ENCODE results near the gene NAALADL2. TPM values are rescaled to one million over a fixed set of nuclear protein-coding genes. Genes with fewer than 3 reads are reported as not detected.

Gene NAALADL2
- total RNA-seq, 4 donors from 2014 or later, result 0.36 to 9.2 (median 0.63) TPM

- Histone ChIP-seq H3K9me3 (no peaks in the 10 kb centered on the region), H3K27ac (no peak overlapping the region), H3K27me3 (no peaks in the 10 kb centered on the region), H3K36me3 (no peaks in the 10 kb centered on the region), H3K4me1 (peaks cover 0 to 2% of the 10 kb centered on the region in 2 donors), H3K4me3 (no peak overlapping the region)
- in situ Hi-C loops (cut with MboI; ENCODE audit: low sequenced_read_pairs in 4 of 4), result no loop called here
- DNase-seq, result no peak
- intact Hi-C loops (cut with DNase I; ENCODE audit: low total_unique reads), result no loop called here
- no peak for TF ChIP-seq POLR2A (IDR thresholded peaks at IDR 0.05)
- no peak for TF ChIP-seq CTCF (IDR thresholded peaks at IDR 0.05 in 4 of 5, conservative IDR thresholded peaks at IDR 0.05 in 1 of 5)
- no peak for ATAC-seq
These were observed 383.1 kb downstream of the NAALADL2 start for GRCh38 chr3:175242243-175242642.

GRCh38 chr3:175246234-175246633, 387.1 kb downstream of the NAALADL2 start:
- intact Hi-C loops (cut with DNase I; ENCODE audit: low total_unique reads) (no loop called here), in situ Hi-C loops (cut with MboI; ENCODE audit: low sequenced_read_pairs in 4 of 4) (no loop called here)
- Histone ChIP-seq H3K27ac (no peak overlapping the region), H3K4me1 (peaks cover 0 to under 1% of the 10 kb centered on the region in 2 donors), H3K36me3 (no peaks in the 10 kb centered on the region), H3K4me3 (no peak overlapping the region), H3K27me3 (no peaks in the 10 kb centered on the region), H3K9me3 (no peaks in the 10 kb centered on the region)
- DNase-seq (no peak), ATAC-seq (no peak)
- TF ChIP-seq CTCF (IDR thresholded peaks at IDR 0.05 in 4 of 5, conservative IDR thresholded peaks at IDR 0.05 in 1 of 5), result no peak
- TF ChIP-seq POLR2A (IDR thresholded peaks at IDR 0.05), result no peak

- Histone ChIP-seq H3K9me3 (no peaks in the 10 kb centered on the region), H3K27me3 (no peaks in the 10 kb centered on the region), H3K36me3 (no peaks in the 10 kb centered on the region), H3K4me1 (no peaks in the 10 kb centered on the region), H3K27ac (no peak overlapping the region), H3K4me3 (no peak overlapping the region)
- ATAC-seq, result no peak
- TF ChIP-seq POLR2A (IDR thresholded peaks at IDR 0.05), result no peak
- no peak for TF ChIP-seq CTCF (IDR thresholded peaks at IDR 0.05 in 4 of 5, conservative IDR thresholded peaks at IDR 0.05 in 1 of 5)
- in situ Hi-C loops (cut with MboI; ENCODE audit: low sequenced_read_pairs in 4 of 4), result no loop called here
- no peak for DNase-seq
- intact Hi-C loops (cut with DNase I; ENCODE audit: low total_unique reads), result no loop called here
These were observed 387.6 kb downstream of the NAALADL2 start for GRCh38 chr3:175246766-175247165.

- no peak overlapping the region for H3K4me3 ChIP-seq
- ATAC-seq (no peak), DNase-seq (no peak)
- no peak overlapping the region for H3K27ac ChIP-seq
- intact Hi-C loops (cut with DNase I; ENCODE audit: low total_unique reads), result no loop called here
- no peaks in the 10 kb centered on the region for H3K9me3 ChIP-seq
- in situ Hi-C loops (cut with MboI; ENCODE audit: low sequenced_read_pairs in 4 of 4), result no loop called here
- H3K4me1 ChIP-seq, result no peaks in the 10 kb centered on the region
- H3K27me3 ChIP-seq, result no peaks in the 10 kb centered on the region
- TF ChIP-seq POLR2A (IDR thresholded peaks at IDR 0.05), result no peak
- TF ChIP-seq CTCF (IDR thresholded peaks at IDR 0.05 in 4 of 5, conservative IDR thresholded peaks at IDR 0.05 in 1 of 5), result no peak
- H3K36me3 ChIP-seq, result no peaks in the 10 kb centered on the region
These were observed 388.5 kb downstream of the NAALADL2 start for GRCh38 chr3:175247629-175248028.

GRCh38 chr3:175248832-175249231, 389.7 kb downstream of the NAALADL2 start:
- TF ChIP-seq CTCF (IDR thresholded peaks at IDR 0.05 in 4 of 5, conservative IDR thresholded peaks at IDR 0.05 in 1 of 5), result no peak
- TF ChIP-seq POLR2A (IDR thresholded peaks at IDR 0.05), result no peak
- no peaks in the 10 kb centered on the region for H3K27me3 ChIP-seq
- H3K27ac ChIP-seq, result no peak overlapping the region
- no peak overlapping the region for H3K4me3 ChIP-seq
- no peaks in the 10 kb centered on the region for H3K9me3 ChIP-seq
- in situ Hi-C loops (cut with MboI; ENCODE audit: low sequenced_read_pairs in 4 of 4), result no loop called here
- ATAC-seq (no peak), DNase-seq (no peak)
- no peaks in the 10 kb centered on the region for H3K36me3 ChIP-seq
- intact Hi-C loops (cut with DNase I; ENCODE audit: low total_unique reads), result no loop called here
- H3K4me1 ChIP-seq, result no peaks in the 10 kb centered on the region

Measured in gastrocnemius medialis (tissue), 4 donors.